HG02588 (cell line): Measurements from ENCODE around the gene LRIG2.
"Not testable (repeated sequence)": the region's sequence is repeated elsewhere in the genome, so short reads cannot be mapped to it uniquely, and the experiment has no call there.

ENCODE experiments used
- ATAC-seq: cut with Tn5 transposase; IDR thresholded peaks from one replicate; pipeline ENCODE4 v1.9.1; 2021; ENCODE audit warnings: mild to moderate bottlenecking, moderate library complexity; ENCODE audit not compliant: unreplicated experiment

Gene LRIG2

GRCh38 chr1:113072757-113073478, at the start of gene LRIG2:
LRIG2 (plus strand) TSS chr1:113073198; CDS start chr1:113073407, 209 bp downstream.
- ATAC-seq: peak; percentile 95

- not testable (repeated sequence) for ATAC-seq
Observed at GRCh38 chr1:113023316-113023715, 49.7 kb upstream of the LRIG2 start.

- ATAC-seq: no peak
Observed at GRCh38 chr1:113027007-113027406, 46.0 kb upstream of the LRIG2 start.

GRCh38 chr1:113027449-113027848, 45.5 kb upstream of the LRIG2 start:
- ATAC-seq: no peak

GRCh38 chr1:113029822-113030221, 43.2 kb upstream of the LRIG2 start:
- no peak for ATAC-seq

GRCh38 chr1:113031171-113031933, 41.6 kb upstream of the LRIG2 start:
- ATAC-seq: peak; percentile 80

GRCh38 chr1:113035086-113035485, 37.9 kb upstream of the LRIG2 start:
- no peak for ATAC-seq

- no peak for ATAC-seq
Observed at GRCh38 chr1:113036639-113037321, 36.2 kb upstream of the LRIG2 start.

- no peak for ATAC-seq
Observed at GRCh38 chr1:113040041-113040440, 33.0 kb upstream of the LRIG2 start.

GRCh38 chr1:113040718-113041412, 32.1 kb upstream of the LRIG2 start:
- ATAC-seq: no peak

GRCh38 chr1:113041569-113042284, 31.3 kb upstream of the LRIG2 start:
- peak; percentile 32 for ATAC-seq

- peak; percentile 74 for ATAC-seq
Observed at GRCh38 chr1:113042285-113043143, 30.5 kb upstream of the LRIG2 start.

GRCh38 chr1:113043144-113043488, 29.9 kb upstream of the LRIG2 start:
- ATAC-seq: not testable (repeated sequence)

GRCh38 chr1:113046569-113046968, 26.4 kb upstream of the LRIG2 start:
- ATAC-seq: no peak

- ATAC-seq: no peak
Observed at GRCh38 chr1:113048064-113048463, 24.9 kb upstream of the LRIG2 start.

GRCh38 chr1:113053344-113054126, 19.5 kb upstream of the LRIG2 start:
- ATAC-seq: no peak

- no peak for ATAC-seq
Observed at GRCh38 chr1:113055570-113055969, 17.4 kb upstream of the LRIG2 start.

GRCh38 chr1:113057006-113057405, 16.0 kb upstream of the LRIG2 start:
- ATAC-seq: no peak
